ENCODE measurements around the gene PCDH9.
A peak's percentile ranks its signal among the peaks of the same experiment; 100 is the strongest.

Gene PCDH9

GRCh38 chr13:66673401-66673800, 556.7 kb downstream of the PCDH9 start:
- Histone ChIP-seq H2AK5ac (ENCODE audit: low read depth, low read length) (no peak overlapping the region), H3K14ac (ENCODE audit: low read length) (no peak overlapping the region), H2BK120ac (ENCODE audit: low read depth, low read length) (no peak overlapping the region), H3K27me3 (ENCODE audit: control insufficient read depth in 3 of 3, insufficient read depth in 3 of 3, low read depth in 1 of 3, low read length in 3 of 3) (no peaks in the 10 kb centered on the region), H3K4me2 (ENCODE audit: insufficient read depth, low read length, poor library complexity, severe bottlenecking) (no peak overlapping the region), H3K4me3 (ENCODE audit: low read length in 2 of 2) (no peak overlapping the region), H3K9ac (ENCODE audit: low read depth, low read length, poor library complexity) (no peak overlapping the region), H4K91ac (ENCODE audit: low read depth, low read length, poor library complexity) (no peak overlapping the region), H3K23ac (ENCODE audit: low read depth, low read length, poor library complexity) (no peak overlapping the region), H3K18ac (ENCODE audit: low read length) (no peak overlapping the region), H4K8ac (ENCODE audit: low read depth, low read length) (no peak overlapping the region), H3K4ac (ENCODE audit: low read length) (no peak overlapping the region), H2BK15ac (ENCODE audit: low read length) (no peak overlapping the region), H2BK12ac (ENCODE audit: low read length) (no peak overlapping the region), H3K79me1 (ENCODE audit: low read depth, low read length) (no peaks in the 10 kb centered on the region), H2AFZ (ENCODE audit: low read length) (no peak overlapping the region), H3K4me1 (ENCODE audit: control insufficient read depth in 2 of 2, insufficient read depth in 1 of 2, low read depth in 1 of 2, low read length in 2 of 2) (no peaks in the 10 kb centered on the region), H3K27ac (replicated peaks; ENCODE audit: low read length) (no peak overlapping the region), H3K36me3 (replicated peaks in 1 of 2; ENCODE audit: control insufficient read depth in 2 of 2, insufficient read depth in 2 of 2, low read length in 2 of 2) (no peaks in the 10 kb centered on the region), H2BK5ac (ENCODE audit: low read length) (no peak overlapping the region), H3K9me3 (replicated peaks in 1 of 2; ENCODE audit: control insufficient read depth in 2 of 2, insufficient read depth in 1 of 2, low read depth in 1 of 2, low read length in 2 of 2) (no peaks in the 10 kb centered on the region)
- DNase-seq (ENCODE audit: low spot score) = no peak
- no CpG with 5 or more reads among the region's 1 CpG for WGBS, 2 donors (ENCODE audit: extremely low coverage in 2 of 2, insufficient read length in 2 of 2, insufficient replicate concordance in 1 of 2)

GRCh38 chr13:66665991-66666390, 564.1 kb downstream of the PCDH9 start:
- peak overlapping the region in 1 of 2 donors; percentile 34 for H3K4me3 ChIP-seq (ENCODE audit: low read length in 2 of 2)
- H3K4me2 ChIP-seq (ENCODE audit: insufficient read depth, low read length, poor library complexity, severe bottlenecking) = no peak overlapping the region
- H3K4me1 ChIP-seq (ENCODE audit: control insufficient read depth in 2 of 2, insufficient read depth in 1 of 2, low read depth in 1 of 2, low read length in 2 of 2) = peaks cover 5 to 11% of the 10 kb centered on the region in 2 donors
- no peaks in the 10 kb centered on the region for H3K9me3 ChIP-seq (replicated peaks in 1 of 2; ENCODE audit: control insufficient read depth in 2 of 2, insufficient read depth in 1 of 2, low read depth in 1 of 2, low read length in 2 of 2)
- no peak overlapping the region for H2BK15ac ChIP-seq (ENCODE audit: low read length)
- peak overlapping the region; percentile 68 for H3K18ac ChIP-seq (ENCODE audit: low read length)
- DNase-seq (ENCODE audit: low spot score) = peak; percentile 61
- H3K27ac ChIP-seq (replicated peaks; ENCODE audit: low read length) = no peak overlapping the region
- H2AK5ac ChIP-seq (ENCODE audit: low read depth, low read length) = no peak overlapping the region
- H2BK12ac ChIP-seq (ENCODE audit: low read length) = no peak overlapping the region
- H2BK5ac ChIP-seq (ENCODE audit: low read length) = no peak overlapping the region
- no peak overlapping the region for H2BK120ac ChIP-seq (ENCODE audit: low read depth, low read length)
- no peak overlapping the region for H4K91ac ChIP-seq (ENCODE audit: low read depth, low read length, poor library complexity)
- no peaks in the 10 kb centered on the region for H3K27me3 ChIP-seq (ENCODE audit: control insufficient read depth in 3 of 3, insufficient read depth in 3 of 3, low read depth in 1 of 3, low read length in 3 of 3)
- H3K36me3 ChIP-seq (replicated peaks in 1 of 2; ENCODE audit: control insufficient read depth in 2 of 2, insufficient read depth in 2 of 2, low read length in 2 of 2) = no peaks in the 10 kb centered on the region
- no CpG with 5 or more reads among the region's 5 CpGs for WGBS, 2 donors (ENCODE audit: extremely low coverage in 2 of 2, insufficient read length in 2 of 2, insufficient replicate concordance in 1 of 2)
- no peak overlapping the region for H4K8ac ChIP-seq (ENCODE audit: low read depth, low read length)
- H3K9ac ChIP-seq (ENCODE audit: low read depth, low read length, poor library complexity) = peak overlapping the region; percentile 39
- no peak overlapping the region for H3K23ac ChIP-seq (ENCODE audit: low read depth, low read length, poor library complexity)
- H2AFZ ChIP-seq (ENCODE audit: low read length) = peak overlapping the region; percentile 66
- no peaks in the 10 kb centered on the region for H3K79me1 ChIP-seq (ENCODE audit: low read depth, low read length)
- H3K14ac ChIP-seq (ENCODE audit: low read length) = no peak overlapping the region
- no peak overlapping the region for H3K4ac ChIP-seq (ENCODE audit: low read length)

GRCh38 chr13:66663711-66664110, 566.4 kb downstream of the PCDH9 start:
- Histone ChIP-seq H3K27me3 (ENCODE audit: control insufficient read depth in 3 of 3, insufficient read depth in 3 of 3, low read depth in 1 of 3, low read length in 3 of 3) (no peaks in the 10 kb centered on the region), H3K4me2 (ENCODE audit: insufficient read depth, low read length, poor library complexity, severe bottlenecking) (no peak overlapping the region), H3K79me1 (ENCODE audit: low read depth, low read length) (no peaks in the 10 kb centered on the region), H2BK120ac (ENCODE audit: low read depth, low read length) (no peak overlapping the region), H4K8ac (ENCODE audit: low read depth, low read length) (no peak overlapping the region), H3K18ac (ENCODE audit: low read length) (no peak overlapping the region), H3K9me3 (replicated peaks in 1 of 2; ENCODE audit: control insufficient read depth in 2 of 2, insufficient read depth in 1 of 2, low read depth in 1 of 2, low read length in 2 of 2) (no peaks in the 10 kb centered on the region), H3K36me3 (replicated peaks in 1 of 2; ENCODE audit: control insufficient read depth in 2 of 2, insufficient read depth in 2 of 2, low read length in 2 of 2) (no peaks in the 10 kb centered on the region), H2BK15ac (ENCODE audit: low read length) (no peak overlapping the region), H2AFZ (ENCODE audit: low read length) (peak overlapping the region; percentile 45), H3K27ac (replicated peaks; ENCODE audit: low read length) (no peak overlapping the region), H4K91ac (ENCODE audit: low read depth, low read length, poor library complexity) (no peak overlapping the region), H3K4me3 (ENCODE audit: low read length in 2 of 2) (no peak overlapping the region), H2BK12ac (ENCODE audit: low read length) (no peak overlapping the region), H3K4ac (ENCODE audit: low read length) (no peak overlapping the region), H3K14ac (ENCODE audit: low read length) (no peak overlapping the region), H2BK5ac (ENCODE audit: low read length) (no peak overlapping the region), H2AK5ac (ENCODE audit: low read depth, low read length) (no peak overlapping the region), H3K4me1 (ENCODE audit: control insufficient read depth in 2 of 2, insufficient read depth in 1 of 2, low read depth in 1 of 2, low read length in 2 of 2) (peaks cover 5 to 11% of the 10 kb centered on the region in 2 donors), H3K9ac (ENCODE audit: low read depth, low read length, poor library complexity) (no peak overlapping the region), H3K23ac (ENCODE audit: low read depth, low read length, poor library complexity) (no peak overlapping the region)
- no peak for DNase-seq (ENCODE audit: low spot score)

- Histone ChIP-seq H3K4me3 (ENCODE audit: low read length in 2 of 2) (no peak overlapping the region), H3K4me2 (ENCODE audit: insufficient read depth, low read length, poor library complexity, severe bottlenecking) (no peak overlapping the region), H2AK5ac (ENCODE audit: low read depth, low read length) (no peak overlapping the region), H2BK15ac (ENCODE audit: low read length) (no peak overlapping the region), H3K27ac (replicated peaks; ENCODE audit: low read length) (no peak overlapping the region), H2BK12ac (ENCODE audit: low read length) (no peak overlapping the region), H3K9ac (ENCODE audit: low read depth, low read length, poor library complexity) (no peak overlapping the region), H3K79me1 (ENCODE audit: low read depth, low read length) (no peaks in the 10 kb centered on the region), H4K91ac (ENCODE audit: low read depth, low read length, poor library complexity) (no peak overlapping the region), H3K23ac (ENCODE audit: low read depth, low read length, poor library complexity) (no peak overlapping the region), H2AFZ (ENCODE audit: low read length) (no peak overlapping the region), H3K14ac (ENCODE audit: low read length) (no peak overlapping the region), H3K4me1 (ENCODE audit: control insufficient read depth in 2 of 2, insufficient read depth in 1 of 2, low read depth in 1 of 2, low read length in 2 of 2) (peaks cover 5 to 11% of the 10 kb centered on the region in 2 donors), H3K27me3 (ENCODE audit: control insufficient read depth in 3 of 3, insufficient read depth in 3 of 3, low read depth in 1 of 3, low read length in 3 of 3) (no peaks in the 10 kb centered on the region), H2BK120ac (ENCODE audit: low read depth, low read length) (no peak overlapping the region), H3K4ac (ENCODE audit: low read length) (no peak overlapping the region), H3K18ac (ENCODE audit: low read length) (no peak overlapping the region), H4K8ac (ENCODE audit: low read depth, low read length) (no peak overlapping the region), H3K9me3 (replicated peaks in 1 of 2; ENCODE audit: control insufficient read depth in 2 of 2, insufficient read depth in 1 of 2, low read depth in 1 of 2, low read length in 2 of 2) (no peaks in the 10 kb centered on the region), H2BK5ac (ENCODE audit: low read length) (no peak overlapping the region), H3K36me3 (replicated peaks in 1 of 2; ENCODE audit: control insufficient read depth in 2 of 2, insufficient read depth in 2 of 2, low read length in 2 of 2) (no peaks in the 10 kb centered on the region)
- no CpG with 5 or more reads among the region's 2 CpGs for WGBS, 2 donors (ENCODE audit: extremely low coverage in 2 of 2, insufficient read length in 2 of 2, insufficient replicate concordance in 1 of 2)
- no peak for DNase-seq (ENCODE audit: low spot score)
These were observed 566.9 kb downstream of the PCDH9 start for GRCh38 chr13:66663206-66663605.

Measured in neuronal stem cell (in vitro differentiated cells).